HEK293 (cell line): ENCODE results near the gene WDR38.

Source experiments
- CTCF ChIA-PET: fragments of 350-600 bp; formaldehyde crosslinking; extraction: SDS; loops from one replicate; lab custom pipeline; 2021; ENCODE audit warnings: antibody characterized with exemption; lab: Yijun Ruan, JAX
- POLR2A ChIA-PET: fragments of 300-600 bp; formaldehyde crosslinking; extraction: SDS; loops from one replicate; lab custom pipeline; 2020; ENCODE audit warnings: antibody characterized with exemption, inconsistent platforms; lab: Yijun Ruan, JAX
- H3K27ac ChIP-seq: fragments of 200-500 bp; sonication (Bioruptor generic); 2 replicates; pipeline ENCODE4 v1.5.1; 2014; ENCODE audit warnings: low read depth, low read length, control low read depth, inconsistent platforms; ENCODE audit errors: extremely low read depth
- H3K36me3 ChIP-seq, 2 experiments: fragments of 200-500 bp in 1 of 2; sonication (Bioruptor generic) in 1 of 2; 1 replicate in 1 of 2; 2 replicates in 1 of 2; pipeline ENCODE4 v1.5.1; 2014 to 2017; ENCODE audit warnings: inconsistent platforms in 2 of 2, low read length in 2 of 2; ENCODE audit not compliant: control insufficient read depth in 2 of 2, insufficient read depth in 1 of 2
- H3K4me1 ChIP-seq: fragments of 200-500 bp; sonication (Bioruptor generic); 2 replicates; pipeline ENCODE4 v1.5.1; 2014; ENCODE audit warnings: mild to moderate bottlenecking, low read length, inconsistent platforms; ENCODE audit not compliant: control insufficient read depth, insufficient read depth
- H3K4me3 ChIP-seq: 2 replicates; pipeline ENCODE4 v1.5.1; 2011; ENCODE audit warnings: low read depth, mild to moderate bottlenecking, control low read depth, low read length, moderate library complexity
- H3K9me3 ChIP-seq: fragments of 200-500 bp; sonication (Bioruptor generic); 2 replicates; pipeline ENCODE4 v1.5.1; 2014; ENCODE audit warnings: low read depth, low read length, inconsistent platforms; ENCODE audit not compliant: control insufficient read depth, insufficient read depth
- HOXC10 ChIP-seq: sonication (generic); formaldehyde crosslinking; IDR thresholded peaks from 2 replicates; pipeline ENCODE4 v1.8.1; 2023; ENCODE audit warnings: mild to moderate bottlenecking, missing genetic modification reagents
- MYNN ChIP-seq: fragments of 450-650 bp; formaldehyde crosslinking; IDR thresholded peaks from 2 replicates; pipeline ENCODE4 v1.5.1; 2016; ENCODE audit warnings: missing biosample characterization, missing genetic modification characterization, borderline replicate concordance
- YY2 ChIP-seq: fragments of 450-650 bp; formaldehyde crosslinking; IDR thresholded peaks from 2 replicates; pipeline ENCODE4 v1.5.1; 2016; ENCODE audit warnings: missing biosample characterization, missing genetic modification characterization
- ZBTB48 ChIP-seq: fragments of 450-650 bp; formaldehyde crosslinking; IDR thresholded peaks from 2 replicates; pipeline ENCODE4 v1.5.1; 2016; ENCODE audit warnings: missing biosample characterization, missing genetic modification characterization
- ZBTB7A ChIP-seq: fragments of 450-650 bp; formaldehyde crosslinking; IDR thresholded peaks from 2 replicates; pipeline ENCODE4 v1.5.1; 2016; ENCODE audit warnings: low read depth, missing biosample characterization, missing genetic modification characterization
- ZNF148 ChIP-seq: fragments of 450-650 bp; formaldehyde crosslinking; IDR thresholded peaks from 2 replicates; pipeline ENCODE4 v1.5.0; 2017; ENCODE audit warnings: missing biosample characterization, missing genetic modification characterization, borderline replicate concordance
- ZNF174 ChIP-seq: fragments of 450-650 bp; formaldehyde crosslinking; IDR thresholded peaks from 2 replicates; pipeline ENCODE4 v1.5.0; 2017; ENCODE audit warnings: missing biosample characterization, mild to moderate bottlenecking, missing genetic modification characterization
- ZNF184 ChIP-seq: fragments of 450-650 bp; IDR thresholded peaks from 2 replicates; pipeline ENCODE4 v1.5.1; 2018; ENCODE audit warnings: missing biosample characterization, mild to moderate bottlenecking, missing genetic modification characterization
- ZNF202 ChIP-seq: fragments of 450-650 bp; formaldehyde crosslinking; IDR thresholded peaks from 2 replicates; pipeline ENCODE4 v1.5.1; 2016; ENCODE audit warnings: missing biosample characterization, missing genetic modification characterization, borderline replicate concordance
- ZNF214 ChIP-seq: fragments of 450-650 bp; formaldehyde crosslinking; IDR thresholded peaks from 2 replicates; pipeline ENCODE4 v1.5.1; 2017; ENCODE audit warnings: missing biosample characterization, mild to moderate bottlenecking, missing genetic modification characterization, borderline replicate concordance
- ZNF266 ChIP-seq: fragments of 450-650 bp; formaldehyde crosslinking; IDR thresholded peaks from 2 replicates; pipeline ENCODE4 v1.5.1; 2016; ENCODE audit warnings: missing biosample characterization, missing genetic modification characterization, low read depth
- ZNF518A ChIP-seq: fragments of 450-650 bp; formaldehyde crosslinking; conservative IDR thresholded peaks from 2 replicates; pipeline ENCODE4 v1.5.1; 2016; ENCODE audit warnings: low read depth, missing biosample characterization, missing genetic modification characterization
- ZNF529 ChIP-seq: fragments of 450-650 bp; formaldehyde crosslinking; IDR thresholded peaks from 2 replicates; pipeline ENCODE4 v1.5.1; 2017; ENCODE audit warnings: missing genetic modification characterization, missing biosample characterization; ENCODE audit not compliant: insufficient replicate concordance
- ZNF549 ChIP-seq: fragments of 450-650 bp; IDR thresholded peaks from 2 replicates; pipeline ENCODE4 v1.5.1; 2018; ENCODE audit warnings: missing biosample characterization, missing genetic modification characterization, mild to moderate bottlenecking, inconsistent platforms, moderate library complexity
- ZNF571 ChIP-seq: fragments of 450-650 bp; formaldehyde crosslinking; IDR thresholded peaks from 2 replicates; pipeline ENCODE4 v1.5.0; 2017; ENCODE audit warnings: missing biosample characterization, missing genetic modification characterization
- ZNF654 ChIP-seq: fragments of 450-650 bp; formaldehyde crosslinking; IDR thresholded peaks from 2 replicates; pipeline ENCODE4 v1.5.1; 2016; ENCODE audit warnings: low read depth, missing biosample characterization, missing genetic modification characterization
- ZNF768 ChIP-seq: fragments of 450-650 bp; formaldehyde crosslinking; IDR thresholded peaks from 2 replicates; pipeline ENCODE4 v1.5.1; 2018; ENCODE audit warnings: missing biosample characterization, mild to moderate bottlenecking, missing genetic modification characterization

Gene WDR38

DNA sequence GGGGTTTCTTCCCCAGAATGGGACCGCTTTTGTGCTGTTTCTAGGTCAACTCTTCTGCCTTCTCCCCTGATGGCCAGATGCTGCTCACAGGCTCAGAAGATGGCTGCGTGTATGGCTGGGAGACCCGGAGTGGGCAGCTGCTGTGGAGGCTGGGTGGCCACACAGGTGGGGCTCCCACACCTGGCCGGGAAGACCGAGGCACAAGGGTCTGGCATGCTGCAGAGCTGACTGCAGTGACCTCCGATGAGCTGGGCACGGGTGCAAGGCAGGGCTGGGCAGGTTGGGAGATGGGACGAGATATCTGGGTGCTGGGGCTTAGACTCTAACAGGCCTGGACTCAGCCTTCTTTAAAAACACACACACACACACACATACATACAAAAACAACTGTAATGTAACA, 901 bp downstream of the WDR38 start:
- H3K9me3 ChIP-seq: no peaks in the 10 kb centered on the region
- peaks cover 0 to 28% of the 10 kb centered on the region in 2 experiments; a peak in 1 of 3 replicates for H3K36me3 ChIP-seq
- ChIA-PET CTCF (interaction anchor here (0.5 to 31.1 kb wide), 24 partner anchors 8 to 518 kb away, joined by 3 to 1257 read pairs (median 5); partner anchors contain the start of genes ARPC5L, NR6A1, OLFML2A and RPL35), POLR2A (interaction anchor here (0.6 to 10.0 kb wide), 7 partner anchors 11 to 386 kb away, joined by 3 to 201 read pairs (median 3); partner anchors contain the start of genes NR6A1 and OLFML2A)
- H3K27ac ChIP-seq: no peak overlapping the region
- H3K4me3 ChIP-seq: no peak overlapping the region
- H3K4me1 ChIP-seq: no peaks in the 10 kb centered on the region
- TF ChIP-seq ZNF518A (tag by site-specific recombination) (no peak), YY2 (tag by site-specific recombination) (0 out of 2 replicates have a peak, but pooled peaks have one; percentile 16)

GRCh38 chr9:124854822-124855221, 1.6 kb downstream of the WDR38 start:
- ChIA-PET CTCF (interaction anchor here (0.6 to 31.1 kb wide), 16 partner anchors 14 to 1023 kb away, joined by 3 to 1257 read pairs (median 4); partner anchors contain the start of genes NR6A1 and OLFML2A), POLR2A (interaction anchor here (0.6 to 10.0 kb wide), 5 partner anchors 12 to 385 kb away, joined by 3 to 201 read pairs (median 3); partner anchors contain the start of genes NR6A1 and OLFML2A)
- no peak overlapping the region for H3K27ac ChIP-seq
- no peaks in the 10 kb centered on the region for H3K9me3 ChIP-seq
- no peak for TF ChIP-seq ZNF549 (tag by site-specific recombination)
- TF ChIP-seq ZNF529: no peak
- TF ChIP-seq ZNF174 (tag by site-specific recombination): no peak
- TF ChIP-seq HOXC10 (CRISPR knock-in tag): no peak
- no peak for TF ChIP-seq ZNF148 (tag by site-specific recombination)
- no peak for TF ChIP-seq ZNF571 (tag by site-specific recombination)
- no peak for TF ChIP-seq ZNF214 (tag by site-specific recombination)
- TF ChIP-seq ZNF654 (tag by site-specific recombination): no peak
- no peak for TF ChIP-seq ZNF202 (tag by site-specific recombination)
- no peak for TF ChIP-seq ZBTB48 (tag by site-specific recombination)
- no peak for TF ChIP-seq ZNF184
- TF ChIP-seq ZNF768 (tag by site-specific recombination): no peak
- no peak for TF ChIP-seq ZNF266 (tag by site-specific recombination)
- no peak for TF ChIP-seq MYNN (tag by site-specific recombination)
- no peak for TF ChIP-seq ZBTB7A (tag by site-specific recombination)
- H3K4me3 ChIP-seq: no peak overlapping the region
- H3K4me1 ChIP-seq: no peaks in the 10 kb centered on the region
- H3K36me3 ChIP-seq: peaks cover 0 to 35% of the 10 kb centered on the region in 2 experiments; a peak in 1 of 3 replicates
